Stomach (tissue), 4 donors: ENCODE data around the gene PWWP2A.

Source experiments
- EP300 ChIP-seq: sonication (generic); formaldehyde crosslinking; IDR thresholded peaks from one replicate; pipeline ENCODE4 v1.6.1; 2017; ENCODE audit warnings: antibody characterized with exemption
- POLR2A ChIP-seq, 4 donors: fragments of 450-650 bp; IDR thresholded peaks; one replicate each; pipeline ENCODE4 v1.6.1; 2016; ENCODE audit warnings: antibody characterized with exemption in 4 of 4, control low read depth in 2 of 4, mild to moderate bottlenecking in 1 of 4, moderate library complexity in 1 of 4
- POLR2AphosphoS5 ChIP-seq, 3 donors: sonication (generic); formaldehyde crosslinking; IDR thresholded peaks; one replicate each; pipeline ENCODE4 v1.6.1; 2016; ENCODE audit warnings: antibody characterized with exemption in 3 of 3
- TF ChIP-seq, protein P1 (sequence below), 7 experiments: fragments of 450-650 bp in 4 of 7; fragments of 200-600 bp in 3 of 7; sonication (generic) in 3 of 7; IDR thresholded peaks; one replicate each; pipeline ENCODE4 v1.5.1; 2016 to 2019; ENCODE audit warnings: antibody characterized with exemption in 7 of 7, control low read depth in 2 of 7, mild to moderate bottlenecking in 1 of 7

DNA sequence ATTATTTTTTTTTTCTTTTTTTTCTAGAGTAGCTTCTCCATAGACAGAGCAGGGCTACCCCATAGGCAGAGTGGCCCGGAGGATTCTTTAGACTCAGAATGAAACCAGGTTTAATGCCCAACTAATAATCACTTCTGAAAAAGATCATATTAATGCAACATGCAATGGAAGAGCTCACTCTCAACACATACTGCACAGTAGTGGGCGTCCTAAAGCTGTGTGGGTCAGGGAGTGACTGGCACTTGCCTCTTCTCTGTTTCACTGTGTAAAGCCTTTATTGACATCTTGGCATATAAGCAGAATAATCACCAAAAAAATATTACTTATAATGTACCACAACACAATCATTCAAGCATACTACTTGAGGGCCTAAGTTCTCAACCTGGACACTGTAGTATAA, 11.1 kb downstream of the PWWP2A start:
- TF ChIP-seq POLR2AphosphoS5 (IDR thresholded peaks at IDR 0.05) (no peak), EP300 (no peak), POLR2A (IDR thresholded peaks at IDR 0.05) (no peak)
- TF ChIP-seq, protein P1, sequence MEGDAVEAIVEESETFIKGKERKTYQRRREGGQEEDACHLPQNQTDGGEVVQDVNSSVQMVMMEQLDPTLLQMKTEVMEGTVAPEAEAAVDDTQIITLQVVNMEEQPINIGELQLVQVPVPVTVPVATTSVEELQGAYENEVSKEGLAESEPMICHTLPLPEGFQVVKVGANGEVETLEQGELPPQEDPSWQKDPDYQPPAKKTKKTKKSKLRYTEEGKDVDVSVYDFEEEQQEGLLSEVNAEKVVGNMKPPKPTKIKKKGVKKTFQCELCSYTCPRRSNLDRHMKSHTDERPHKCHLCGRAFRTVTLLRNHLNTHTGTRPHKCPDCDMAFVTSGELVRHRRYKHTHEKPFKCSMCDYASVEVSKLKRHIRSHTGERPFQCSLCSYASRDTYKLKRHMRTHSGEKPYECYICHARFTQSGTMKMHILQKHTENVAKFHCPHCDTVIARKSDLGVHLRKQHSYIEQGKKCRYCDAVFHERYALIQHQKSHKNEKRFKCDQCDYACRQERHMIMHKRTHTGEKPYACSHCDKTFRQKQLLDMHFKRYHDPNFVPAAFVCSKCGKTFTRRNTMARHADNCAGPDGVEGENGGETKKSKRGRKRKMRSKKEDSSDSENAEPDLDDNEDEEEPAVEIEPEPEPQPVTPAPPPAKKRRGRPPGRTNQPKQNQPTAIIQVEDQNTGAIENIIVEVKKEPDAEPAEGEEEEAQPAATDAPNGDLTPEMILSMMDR (IDR thresholded peaks at IDR 0.05) = no peak
